Body of pancreas (tissue), 4 donors: ENCODE measurements around the gene AP2A2. TPM values are rescaled to one million over a fixed set of nuclear protein-coding genes. Genes with fewer than 3 reads are reported as not detected.

Experiments used
- ATAC-seq: fragments of 150-250 bp; one replicate; pipeline ENCODE4 v1.9.1; 2016
- DNase-seq, 4 donors: peaks; one replicate each; pipeline ENCODE4 v3.0.0-alpha.2; 2019
- H3K27ac ChIP-seq, 4 donors: fragments of 200-600 bp; sonication (generic); 1 replicate in 3 of 4; 2 replicates in 1 of 4; pipeline versions ENCODE4 v1.5.1 to v1.6.1; 2016 to 2019; ENCODE audit warnings: mild to moderate bottlenecking in 1 of 4, mixed read lengths in 1 of 4, moderate library complexity in 1 of 4
- H3K27me3 ChIP-seq, 2 donors: fragments of 200-600 bp; sonication (generic); one replicate each; pipeline ENCODE4 v1.6.0; 2016; ENCODE audit warnings: mild to moderate bottlenecking in 1 of 2
- H3K36me3 ChIP-seq, 2 donors: fragments of 200-600 bp; sonication (generic); replicated peaks in 1 of 2; 2 replicates each; pipeline ENCODE4 v1.5.1; 2016; ENCODE audit warnings: low read depth in 2 of 2; ENCODE audit not compliant: insufficient read depth in 1 of 2
- H3K4me1 ChIP-seq: fragments of 200-600 bp; sonication (generic); one replicate; pipeline ENCODE4 v1.6.0; 2016
- H3K4me3 ChIP-seq, 2 donors: fragments of 200-600 bp; sonication (generic); 1 replicate in 1 of 2; 2 replicates in 1 of 2; pipeline ENCODE4 v1.5.1; 2016 to 2019
- H3K9me3 ChIP-seq, 3 donors: fragments of 200-600 bp; sonication (generic); 1 replicate in 2 of 3; 2 replicates in 1 of 3; pipeline ENCODE4 v1.5.1; 2016
- POLR2A ChIP-seq, 3 donors: fragments of 450-650 bp; IDR thresholded peaks; one replicate each; pipeline ENCODE4 v1.6.1; 2016; ENCODE audit warnings: antibody characterized with exemption in 3 of 3, mild to moderate bottlenecking in 2 of 3
- WGBS, 2 donors: methylation state at CpG; one replicate each; pipeline ENCODE4 v1.1.5; 2017; 5-methylcytosine and 5-hydroxymethylcytosine counted together
- intact Hi-C: fragments of 100-400 bp; cut with DNase I; formaldehyde crosslinking; loops from one replicate; pipeline ENCODE4 v1.15.1; 2023
- total RNA-seq, 2 donors: library from RNA; depleted of rRNA; stranded (reverse); fragments of >200 nt; gene quantifications; one replicate each; pipeline ENCODE4 v1.1.0, GENCODE V29; 2016
- TF ChIP-seq, protein P1 (sequence below), 7 experiments: fragments of 450-650 bp in 4 of 7; fragments of 200-600 bp in 3 of 7; sonication (generic) in 3 of 7; IDR thresholded peaks; one replicate each; pipeline ENCODE4 v1.5.1; 2016 to 2019; ENCODE audit warnings: antibody characterized with exemption in 7 of 7

Gene AP2A2
- total RNA-seq, 2 donors from 2014 or later, result 40.7 to 77.8 TPM

DNA sequence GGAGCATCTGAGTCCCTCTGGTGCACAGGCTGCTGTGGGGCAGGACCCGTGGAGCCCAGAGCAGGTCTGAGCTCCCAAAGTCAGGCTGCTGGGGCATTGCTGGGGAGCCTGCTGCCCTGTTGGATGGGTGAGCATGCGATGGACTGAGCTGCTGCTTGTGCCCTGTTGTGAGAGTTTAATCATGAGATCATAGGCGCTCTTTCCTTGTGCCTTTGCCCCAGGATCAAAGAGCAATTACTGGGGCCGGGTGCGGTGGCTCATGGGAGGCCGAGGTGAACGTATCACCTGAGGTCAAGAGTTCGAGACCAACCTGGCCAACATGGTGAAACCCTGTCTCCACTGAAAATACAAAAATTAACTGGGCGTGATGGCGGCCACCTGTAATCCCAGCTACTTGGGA is 73.3 kb downstream of the AP2A2 start:
- no peak for DNase-seq
- Histone ChIP-seq H3K27me3 (no peaks in the 10 kb centered on the region), H3K27ac (no peak overlapping the region), H3K9me3 (no peaks in the 10 kb centered on the region), H3K36me3 (peaks cover 4 to 15% of the 10 kb centered on the region in 2 donors), H3K4me1 (peaks cover 8% of the 10 kb centered on the region), H3K4me3 (no peak overlapping the region)
- intact Hi-C loops, result no loop called here
- ATAC-seq, result no peak
- TF ChIP-seq, protein P1, sequence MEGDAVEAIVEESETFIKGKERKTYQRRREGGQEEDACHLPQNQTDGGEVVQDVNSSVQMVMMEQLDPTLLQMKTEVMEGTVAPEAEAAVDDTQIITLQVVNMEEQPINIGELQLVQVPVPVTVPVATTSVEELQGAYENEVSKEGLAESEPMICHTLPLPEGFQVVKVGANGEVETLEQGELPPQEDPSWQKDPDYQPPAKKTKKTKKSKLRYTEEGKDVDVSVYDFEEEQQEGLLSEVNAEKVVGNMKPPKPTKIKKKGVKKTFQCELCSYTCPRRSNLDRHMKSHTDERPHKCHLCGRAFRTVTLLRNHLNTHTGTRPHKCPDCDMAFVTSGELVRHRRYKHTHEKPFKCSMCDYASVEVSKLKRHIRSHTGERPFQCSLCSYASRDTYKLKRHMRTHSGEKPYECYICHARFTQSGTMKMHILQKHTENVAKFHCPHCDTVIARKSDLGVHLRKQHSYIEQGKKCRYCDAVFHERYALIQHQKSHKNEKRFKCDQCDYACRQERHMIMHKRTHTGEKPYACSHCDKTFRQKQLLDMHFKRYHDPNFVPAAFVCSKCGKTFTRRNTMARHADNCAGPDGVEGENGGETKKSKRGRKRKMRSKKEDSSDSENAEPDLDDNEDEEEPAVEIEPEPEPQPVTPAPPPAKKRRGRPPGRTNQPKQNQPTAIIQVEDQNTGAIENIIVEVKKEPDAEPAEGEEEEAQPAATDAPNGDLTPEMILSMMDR (IDR thresholded peaks at IDR 0.05), result no peak
- no peak for TF ChIP-seq POLR2A (IDR thresholded peaks at IDR 0.05)
- 91 to 100% methylated on average over 7 of the region's 10 CpGs for WGBS, 2 donors

- Histone ChIP-seq H3K4me1 (peaks cover 8% of the 10 kb centered on the region), H3K36me3 (peaks cover 0 to 13% of the 10 kb centered on the region in 2 donors), H3K4me3 (no peak overlapping the region), H3K9me3 (no peaks in the 10 kb centered on the region), H3K27ac (no peak overlapping the region), H3K27me3 (no peaks in the 10 kb centered on the region)
- intact Hi-C loops, result no loop called here
- 89 to 94% methylated on average over 21 to 31 of the region's 38 CpGs for WGBS, 2 donors
- TF ChIP-seq POLR2A (IDR thresholded peaks at IDR 0.05), result no peak
- TF ChIP-seq, protein P1 (IDR thresholded peaks at IDR 0.05), result no peak
- DNase-seq (no peak), ATAC-seq (no peak)
Measured at GRCh38 chr11:1000357-1001278, 74.9 kb downstream of the AP2A2 start.

GRCh38 chr11:1001617-1002405 is 76.1 kb downstream of the AP2A2 start:
- H3K36me3 ChIP-seq, result peaks cover 0 to 13% of the 10 kb centered on the region in 2 donors
- ATAC-seq, result no peak
- H3K9me3 ChIP-seq, result no peaks in the 10 kb centered on the region
- no peak for TF ChIP-seq POLR2A (IDR thresholded peaks at IDR 0.05)
- TF ChIP-seq, protein P1 (IDR thresholded peaks at IDR 0.05), result no peak
- no peak overlapping the region for H3K4me3 ChIP-seq
- peaks cover 20% of the 10 kb centered on the region for H3K4me1 ChIP-seq
- WGBS, 2 donors, result 91 to 96% methylated on average over 20 to 32 of the region's 32 CpGs
- intact Hi-C loops, result no loop called here
- no peak overlapping the region for H3K27ac ChIP-seq
- no peak for DNase-seq
- no peaks in the 10 kb centered on the region for H3K27me3 ChIP-seq

DNA sequence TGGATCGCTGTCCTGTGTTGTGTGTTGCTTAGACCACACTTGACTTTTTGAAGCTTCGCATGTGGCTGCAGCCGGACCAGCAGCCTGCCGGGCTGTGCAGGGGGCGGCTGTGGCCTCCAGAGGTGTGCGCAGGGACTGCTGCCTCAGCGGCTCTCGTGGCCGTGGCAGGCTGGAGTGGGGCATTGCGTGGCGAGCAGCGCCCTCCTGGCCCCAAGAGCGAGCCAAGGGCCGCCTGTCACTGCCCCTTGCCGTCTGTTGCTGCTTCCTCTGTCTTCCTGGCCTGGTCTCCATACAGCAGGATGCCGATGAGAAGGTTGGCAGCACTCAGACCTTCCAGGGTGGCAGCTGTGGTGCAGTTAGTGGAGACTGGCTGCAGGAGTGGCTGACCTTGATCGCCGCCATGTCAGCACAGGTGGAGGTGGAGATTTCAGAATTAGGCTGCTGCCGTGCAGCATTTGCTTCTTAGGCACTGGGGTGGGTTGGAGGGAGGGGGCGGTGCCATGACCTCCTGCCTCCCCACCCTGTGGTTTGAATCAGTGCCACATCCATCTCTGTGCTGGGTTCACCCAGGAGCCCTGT is 76.8 kb downstream of the AP2A2 start:
- DNase-seq, result peak in 2 of 4 donors; percentile 54 to 63
- H3K36me3 ChIP-seq, result peaks cover 0 to 13% of the 10 kb centered on the region in 2 donors
- no peaks in the 10 kb centered on the region for H3K9me3 ChIP-seq
- TF ChIP-seq, protein P1 (IDR thresholded peaks at IDR 0.05), result no peak
- TF ChIP-seq POLR2A (IDR thresholded peaks at IDR 0.05), result no peak
- ATAC-seq, result no peak
- peaks cover 26% of the 10 kb centered on the region for H3K4me1 ChIP-seq
- intact Hi-C loops, result no loop called here
- no peak overlapping the region for H3K4me3 ChIP-seq
- peak overlapping the region in 1 of 4 donors; percentile 50 for H3K27ac ChIP-seq
- no peaks in the 10 kb centered on the region for H3K27me3 ChIP-seq
- WGBS, 2 donors, result 63 to 80% methylated on average over 3 to 20 of the region's 20 CpGs
